CD4-positive, alpha-beta T cell treated with Interleukin-17A for 4 hours (primary cell): ENCODE data around the gene LOXL3.
"Not testable (repeated sequence)": the region's sequence is repeated elsewhere in the genome, so short reads cannot be mapped to it uniquely, and the experiment has no call there.

Experiments
- DNase-seq: peaks from one replicate; pipeline ENCODE4 v3.0.0-alpha.2; 2020; ENCODE audit warnings: mixed read lengths

LOXL3 gene

DNA sequence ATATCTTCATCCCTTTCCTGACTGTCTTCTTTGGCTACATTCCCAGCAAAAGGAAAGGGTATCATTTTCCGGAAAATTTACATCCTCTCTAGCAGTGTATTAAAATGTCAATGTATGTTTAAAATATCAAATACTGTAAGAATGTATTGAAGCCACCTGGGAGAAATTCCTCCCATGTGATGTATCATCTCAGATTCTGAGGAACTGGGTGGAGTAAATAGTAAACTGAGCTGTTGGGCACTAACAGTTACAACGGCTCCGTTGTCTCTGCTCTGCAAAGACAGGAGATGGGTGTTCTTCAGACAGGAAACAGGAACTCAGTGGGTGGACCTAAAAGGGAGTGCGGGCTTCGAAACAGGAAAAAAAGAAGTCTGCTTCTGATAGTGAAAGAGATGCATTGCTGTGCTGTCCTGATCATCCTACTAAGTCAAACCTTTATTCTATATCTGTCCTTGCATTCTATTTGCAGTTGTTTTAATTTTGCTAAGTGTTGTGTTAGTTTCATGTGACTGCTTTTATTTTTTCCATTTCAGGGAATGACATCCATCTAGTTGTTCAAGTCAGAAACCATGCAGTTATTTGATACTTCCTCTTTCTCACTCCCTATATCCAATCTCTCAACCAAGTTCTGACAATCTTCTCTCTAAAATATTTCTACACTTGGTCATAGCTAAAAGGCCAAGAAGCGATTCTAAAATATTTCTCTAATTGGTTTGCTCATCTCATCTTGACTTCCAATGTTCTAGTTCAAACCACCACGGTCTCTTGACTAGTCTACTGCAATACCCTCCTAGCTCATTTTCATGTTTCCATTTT lies 20.2 kb upstream of the LOXL3 start:
- peak; percentile 49 for DNase-seq

DNA sequence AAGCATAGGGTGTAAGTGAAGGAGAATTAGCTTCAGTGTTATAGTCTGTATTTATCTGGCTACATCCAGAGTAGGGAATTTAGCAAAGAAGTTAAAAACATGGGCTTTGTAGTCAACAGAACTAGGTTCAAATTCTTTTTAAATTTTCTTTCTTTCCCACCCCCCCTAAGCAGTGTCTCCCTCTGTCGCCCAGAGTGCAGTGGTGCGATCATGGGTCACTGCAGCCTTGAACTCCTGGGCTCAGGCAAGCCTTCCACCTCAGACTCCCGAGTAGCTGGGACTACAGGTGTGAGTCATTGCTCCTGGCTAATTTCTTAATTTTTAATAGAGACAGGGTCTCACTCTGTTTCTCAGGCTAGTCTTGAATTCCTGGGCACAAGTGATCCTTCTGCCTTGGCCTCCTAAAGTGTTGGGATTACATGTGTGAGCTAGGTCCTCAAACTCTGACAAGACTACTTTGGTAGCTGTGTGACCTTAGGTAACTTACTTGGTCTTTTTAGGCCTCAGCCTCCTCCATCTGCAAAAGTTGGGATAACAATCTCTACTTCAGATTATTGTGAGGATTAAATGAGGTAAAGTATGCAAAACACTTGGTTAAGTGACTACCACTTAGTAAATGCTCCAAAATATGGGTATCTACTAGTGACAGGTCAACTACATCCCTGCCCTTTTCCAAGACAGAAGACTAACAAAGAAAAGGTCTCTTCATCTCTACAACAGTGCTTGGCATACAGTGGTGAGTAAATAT lies 18.6 kb upstream of the LOXL3 start:
- no peak for DNase-seq

DNA sequence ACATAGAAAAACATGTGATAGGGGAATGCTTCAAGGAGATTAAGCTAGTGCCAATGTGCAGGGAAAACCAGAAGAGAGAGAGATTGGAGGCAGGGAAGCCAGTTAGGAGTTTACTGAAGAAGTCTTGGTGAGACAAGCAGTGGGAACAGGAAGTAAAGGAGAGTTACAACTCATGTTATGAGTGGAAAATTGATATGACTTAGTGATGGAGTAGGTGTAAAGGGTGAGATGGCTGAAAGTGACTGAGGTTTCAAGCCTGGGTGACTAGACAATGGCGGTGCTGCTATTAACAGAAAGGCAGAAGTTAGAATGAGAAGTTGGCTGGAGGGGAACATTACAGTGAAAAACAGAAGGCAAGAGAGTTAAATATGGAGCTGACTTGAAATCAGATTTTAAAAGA lies 17.3 kb upstream of the LOXL3 start:
- DNase-seq, result no peak

DNA sequence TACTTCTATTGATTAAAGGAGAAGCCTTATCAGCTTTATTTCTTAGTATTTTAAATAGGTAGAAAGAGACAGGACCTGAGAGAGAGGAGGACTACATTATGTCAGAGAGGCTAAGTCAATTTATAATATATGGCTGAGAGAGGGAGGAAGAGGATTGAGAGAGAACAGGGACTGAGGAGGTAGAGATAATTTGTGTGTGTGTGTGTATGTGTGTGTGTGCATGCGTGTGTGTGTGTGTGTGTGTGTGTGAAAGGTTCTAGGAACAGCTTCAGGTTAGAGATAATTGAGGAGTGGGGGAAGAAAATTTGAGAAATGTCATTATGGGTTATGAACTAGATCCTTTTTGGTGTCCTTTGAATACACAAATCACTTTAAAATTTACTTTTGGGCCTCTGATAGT lies 15.9 kb upstream of the LOXL3 start:
- DNase-seq, result no peak

DNA sequence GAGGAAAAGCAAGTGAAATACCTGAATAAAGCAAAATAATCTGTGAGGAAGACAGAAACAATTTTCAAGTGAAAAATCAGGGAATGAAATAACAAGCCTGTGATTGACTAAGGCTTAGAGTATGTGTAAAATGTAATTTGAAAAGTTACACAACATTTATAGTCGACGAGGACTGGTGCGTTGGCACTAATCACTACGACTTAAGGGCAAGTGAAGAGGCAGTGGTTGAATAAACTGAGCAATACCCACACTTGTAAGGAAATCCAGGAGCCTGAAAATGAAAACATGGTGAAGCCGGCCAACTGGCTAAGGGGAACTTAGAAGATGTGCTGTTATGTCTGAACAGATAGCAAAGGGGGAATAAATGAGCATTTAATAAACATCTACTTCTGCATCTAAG lies 14.1 kb upstream of the LOXL3 start:
- DNase-seq, result no peak

DNA sequence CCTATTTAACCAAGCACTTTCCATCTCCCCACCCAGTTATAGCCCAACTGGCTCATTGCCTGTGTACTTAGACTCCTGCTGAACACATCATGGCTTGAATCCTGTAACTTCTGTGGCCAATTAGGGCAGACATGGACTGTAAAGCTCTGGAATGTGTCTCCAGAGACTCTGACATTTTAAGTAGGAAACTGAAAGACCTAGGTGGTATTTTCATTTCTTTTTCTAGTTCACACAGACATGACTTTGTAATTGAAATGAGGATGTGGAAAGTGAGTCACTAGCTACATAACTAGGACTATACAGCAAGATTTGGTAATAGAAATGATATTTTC lies 13.0 kb upstream of the LOXL3 start:
- DNase-seq, result no peak

DNA sequence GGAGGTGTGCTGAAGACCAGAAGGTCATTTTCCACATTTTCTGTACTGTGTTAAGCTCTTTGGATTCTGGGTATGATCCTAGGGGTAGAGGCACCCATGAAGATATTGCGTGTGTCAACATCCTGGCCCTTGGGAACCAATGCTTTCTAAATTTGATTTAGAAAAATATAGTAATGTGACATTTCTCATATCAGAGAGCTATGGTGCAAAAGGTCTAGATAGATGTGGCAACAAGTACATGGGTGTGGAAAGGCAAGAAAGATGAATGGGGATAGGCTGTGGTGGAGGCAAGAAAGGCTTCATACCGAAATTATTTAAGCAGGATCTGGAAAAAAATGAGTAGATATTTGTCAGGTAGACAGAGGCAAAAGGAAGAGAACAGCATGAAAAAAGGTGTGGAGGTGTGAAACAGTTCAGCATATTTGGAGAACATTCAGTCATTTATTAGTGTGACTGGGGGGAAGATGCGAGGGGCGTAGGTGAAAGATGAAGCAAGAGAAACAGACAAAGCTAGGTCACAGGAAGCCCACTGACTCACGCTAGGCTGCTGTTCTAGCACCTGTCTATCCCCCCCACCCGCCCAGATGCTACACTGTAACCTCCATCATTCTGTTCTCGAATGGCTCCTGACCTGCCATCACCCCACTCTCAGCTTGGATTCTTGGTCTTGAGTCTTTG lies 12.5 kb upstream of the LOXL3 start:
- no peak for DNase-seq

DNA sequence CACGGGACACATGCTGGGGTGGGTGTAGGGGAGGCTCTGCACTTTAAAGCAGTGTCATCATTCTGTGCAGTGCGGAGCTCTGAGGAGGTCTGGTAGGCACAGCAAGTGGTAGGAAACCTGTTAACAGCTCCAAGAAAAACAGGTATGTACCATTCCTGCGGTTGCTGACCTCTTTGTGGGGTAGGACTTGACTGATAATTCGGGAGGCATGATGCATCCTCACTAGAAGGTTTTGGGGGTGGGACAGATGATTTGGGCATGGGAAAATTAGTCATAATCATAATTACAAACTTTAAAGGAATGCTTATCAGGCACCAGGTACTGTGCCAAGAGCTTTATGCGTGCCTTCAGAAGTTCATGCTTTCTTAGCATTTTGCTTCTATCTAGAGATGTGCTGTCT lies 10.5 kb upstream of the LOXL3 start:
- DNase-seq, result no peak

DNA sequence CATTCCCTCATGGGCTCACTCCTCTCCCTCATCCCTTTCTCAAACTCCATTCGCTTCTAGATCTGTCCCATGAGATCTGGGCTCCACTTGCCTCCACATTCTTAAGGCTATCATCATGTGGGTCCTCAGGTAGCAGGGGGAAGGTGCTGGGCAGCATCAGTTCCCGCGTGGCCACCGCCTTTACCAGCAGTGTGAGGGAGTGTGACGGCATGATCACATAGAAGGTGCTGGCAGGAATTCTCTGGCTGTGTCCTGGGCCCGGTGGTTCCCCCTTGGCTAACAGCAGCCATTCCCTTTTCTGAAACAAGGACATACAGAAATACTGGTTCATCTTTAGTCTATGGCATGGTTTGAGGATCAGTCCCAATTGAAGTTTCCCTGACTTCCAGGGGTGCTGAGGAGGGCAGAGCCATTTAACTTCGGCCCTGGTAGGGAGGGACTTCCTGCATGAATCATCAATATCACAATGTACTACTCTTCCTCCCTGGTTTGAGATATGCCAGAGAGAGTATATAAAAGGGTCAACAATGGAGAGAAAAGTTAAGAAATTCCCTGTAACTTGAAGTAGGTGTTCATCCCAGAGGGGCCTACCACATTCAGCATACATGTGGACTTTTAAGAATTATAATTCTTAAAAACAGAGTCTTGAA lies 8.5 kb upstream of the LOXL3 start:
- DNase-seq, result no peak

DNA sequence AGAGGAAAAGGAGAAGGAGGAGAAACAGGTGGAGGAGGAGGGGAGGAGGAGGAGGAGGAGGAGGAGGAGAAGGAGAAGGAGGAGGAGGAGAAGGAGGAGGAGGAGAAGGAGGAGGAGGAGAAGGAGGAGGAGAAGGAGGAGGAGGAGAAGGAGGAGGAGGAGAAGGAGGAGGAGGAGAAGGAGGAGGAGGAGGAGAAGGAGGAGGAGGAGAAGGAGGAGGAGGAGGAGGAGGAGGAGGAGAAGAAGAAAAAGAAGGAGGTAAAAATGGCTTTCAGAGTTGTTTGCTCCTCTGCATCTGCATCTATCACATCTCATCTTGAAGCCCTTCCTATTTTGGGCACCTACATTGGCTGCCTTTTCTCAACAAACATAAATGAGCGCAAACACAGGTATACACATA lies 7.3 kb upstream of the LOXL3 start:
- not testable (repeated sequence) for DNase-seq

DNA sequence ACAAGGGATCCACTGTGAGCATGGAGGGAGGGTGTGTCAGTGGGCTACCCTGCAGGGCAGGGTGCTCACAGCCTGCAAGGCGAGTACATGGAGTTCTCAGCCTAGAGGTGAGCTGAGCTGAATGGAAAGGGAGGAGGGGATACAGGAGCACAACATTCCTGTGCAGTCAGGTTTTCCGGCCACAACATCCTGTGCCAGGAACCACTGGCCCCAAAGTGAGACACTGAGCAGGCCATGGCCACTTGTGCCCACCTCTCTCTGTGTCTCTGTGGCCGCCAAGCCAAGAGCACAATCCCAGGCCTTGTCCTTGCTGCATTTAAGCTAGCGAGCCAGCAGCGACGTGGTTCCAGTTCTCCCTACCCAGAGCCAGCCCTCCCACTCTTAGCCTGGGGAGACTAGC lies 6.8 kb upstream of the LOXL3 start:
- DNase-seq, result no peak

DNA sequence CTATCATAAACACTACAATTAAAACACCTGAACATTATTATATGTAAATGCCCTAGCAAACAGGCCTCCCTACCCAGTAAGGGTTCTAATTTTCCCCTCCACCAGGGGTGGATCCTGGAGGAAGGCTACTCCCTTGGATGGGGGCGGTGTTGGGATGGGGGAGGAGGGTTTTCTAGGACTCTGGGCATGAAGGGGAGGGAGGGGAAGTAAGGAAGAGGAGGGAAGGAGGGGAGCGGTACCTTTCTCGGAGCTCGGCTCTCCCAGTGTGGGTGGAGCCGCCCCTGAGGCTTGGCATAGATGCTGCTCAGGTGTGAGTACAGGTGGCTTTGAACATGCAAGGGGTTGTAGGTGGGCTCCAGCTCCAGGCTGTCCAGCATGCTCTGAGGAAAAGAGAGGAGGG lies 6.2 kb upstream of the LOXL3 start:
- DNase-seq, result no peak

DNA sequence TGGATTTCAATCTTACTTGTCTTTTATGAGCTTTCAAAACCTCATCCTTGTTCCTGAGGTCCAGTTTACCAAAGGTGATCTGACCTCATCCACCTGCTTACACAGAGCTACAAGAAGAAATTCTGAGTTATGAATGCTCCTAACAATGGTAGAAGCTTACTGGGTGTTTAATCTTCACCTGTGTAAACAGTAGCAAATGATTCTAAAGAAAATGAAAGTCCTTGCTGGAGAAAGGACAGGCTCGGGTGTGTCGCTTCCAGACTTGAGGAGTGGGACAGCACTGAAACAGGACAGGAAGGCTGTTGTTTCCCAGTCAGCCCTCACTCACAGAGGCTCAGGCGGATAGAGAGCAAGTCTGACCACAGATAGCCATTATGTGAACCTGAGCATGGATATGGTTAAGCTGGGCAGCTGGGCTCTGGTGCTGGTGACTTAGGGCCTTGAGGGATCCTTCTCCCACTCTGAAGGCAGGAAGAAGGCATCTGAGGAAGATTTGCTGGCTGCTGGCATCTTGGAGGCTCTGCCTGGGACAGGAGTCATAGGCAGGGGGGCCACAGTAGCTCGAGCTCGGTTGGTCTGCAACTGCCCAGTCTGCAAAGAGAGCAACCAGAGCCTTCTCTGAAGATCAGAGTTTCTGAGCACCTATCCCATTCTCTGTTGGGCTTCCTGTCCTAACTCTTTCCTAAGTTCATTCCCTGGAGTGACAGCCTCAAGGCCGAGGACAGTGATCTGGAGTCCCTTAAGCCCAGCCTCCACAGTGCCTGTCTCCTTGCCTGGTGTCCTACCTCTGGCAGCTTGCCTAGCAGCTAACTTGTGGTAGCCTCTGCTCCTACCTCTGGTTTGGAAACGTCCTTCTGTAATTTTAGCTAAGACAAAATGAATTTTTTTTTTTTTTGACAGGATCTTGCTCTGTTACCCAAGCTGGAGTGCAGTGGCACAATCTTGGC lies 4.8 kb upstream of the LOXL3 start:
- no peak for DNase-seq

DNA sequence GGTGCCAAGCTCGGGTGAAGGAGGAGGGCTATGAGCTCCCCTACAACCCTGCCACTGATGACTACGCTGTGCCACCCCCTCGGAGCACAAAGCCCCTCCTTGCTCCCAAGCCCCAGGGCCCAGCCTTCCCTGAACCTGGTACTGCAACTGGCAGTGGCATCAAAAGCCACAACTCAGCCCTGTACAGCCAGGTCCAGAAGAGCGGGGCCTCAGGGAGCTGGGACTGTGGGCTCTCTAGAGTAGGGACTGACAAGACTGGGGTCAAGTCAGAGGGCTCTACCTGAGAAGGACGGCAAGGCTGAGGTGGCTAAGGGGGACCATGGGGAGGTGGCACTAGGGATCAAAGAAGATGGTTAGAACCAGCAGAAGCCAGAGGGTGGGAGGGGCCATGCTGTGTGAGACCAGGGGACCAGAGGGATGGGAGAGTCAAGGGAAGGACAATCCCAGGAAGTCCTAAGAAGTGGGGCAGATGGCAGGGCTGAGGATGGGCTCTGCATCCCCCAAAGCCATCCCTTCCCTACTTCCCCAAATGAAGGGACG lies 3.2 kb upstream of the LOXL3 start:
- no peak for DNase-seq

DNA sequence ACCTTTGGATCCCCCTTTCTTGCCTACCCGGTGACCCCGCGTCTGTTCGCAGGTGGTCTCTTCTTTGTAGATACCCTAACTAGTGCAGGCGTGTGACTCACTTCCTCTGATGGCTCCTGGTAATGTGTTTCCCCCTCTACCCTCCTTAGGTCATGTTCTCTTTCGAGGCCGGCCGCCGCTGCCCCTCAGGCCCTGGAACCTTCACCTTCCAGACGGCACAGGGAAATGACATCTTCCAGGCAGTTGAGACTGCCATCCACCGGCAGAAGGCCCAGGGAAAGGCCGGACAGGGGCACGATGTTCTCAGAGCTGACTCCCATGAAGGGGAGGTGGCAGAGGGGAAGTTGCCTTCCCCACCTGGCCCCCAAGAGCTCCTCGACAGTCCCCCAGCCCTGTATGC lies 2.4 kb upstream of the LOXL3 start:
- no peak for DNase-seq

DNA sequence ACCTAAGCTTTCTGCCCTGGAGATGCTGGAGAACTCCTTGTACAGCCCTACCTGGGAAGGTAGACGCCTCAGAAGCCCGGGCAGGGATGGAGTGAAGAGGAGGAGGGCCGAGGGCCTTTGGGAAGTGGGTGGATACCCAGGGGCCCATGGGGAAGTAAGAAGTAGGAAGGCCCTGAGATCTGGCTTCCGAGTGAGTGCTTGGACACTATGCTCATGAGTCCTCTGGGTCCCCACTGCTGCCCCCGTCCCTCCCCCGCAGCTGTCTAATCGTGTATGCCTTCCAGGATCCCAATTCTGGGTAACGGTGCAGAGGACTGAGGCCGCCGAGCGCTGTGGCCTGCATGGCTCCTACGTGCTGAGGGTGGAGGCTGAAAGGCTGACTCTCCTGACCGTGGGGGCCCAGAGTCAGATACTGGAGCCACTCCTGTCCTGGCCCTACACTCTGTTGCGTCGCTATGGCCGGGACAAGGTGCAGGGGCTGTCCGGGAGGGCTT lies 1.9 kb upstream of the LOXL3 start:
- DNase-seq, result no peak

DNA sequence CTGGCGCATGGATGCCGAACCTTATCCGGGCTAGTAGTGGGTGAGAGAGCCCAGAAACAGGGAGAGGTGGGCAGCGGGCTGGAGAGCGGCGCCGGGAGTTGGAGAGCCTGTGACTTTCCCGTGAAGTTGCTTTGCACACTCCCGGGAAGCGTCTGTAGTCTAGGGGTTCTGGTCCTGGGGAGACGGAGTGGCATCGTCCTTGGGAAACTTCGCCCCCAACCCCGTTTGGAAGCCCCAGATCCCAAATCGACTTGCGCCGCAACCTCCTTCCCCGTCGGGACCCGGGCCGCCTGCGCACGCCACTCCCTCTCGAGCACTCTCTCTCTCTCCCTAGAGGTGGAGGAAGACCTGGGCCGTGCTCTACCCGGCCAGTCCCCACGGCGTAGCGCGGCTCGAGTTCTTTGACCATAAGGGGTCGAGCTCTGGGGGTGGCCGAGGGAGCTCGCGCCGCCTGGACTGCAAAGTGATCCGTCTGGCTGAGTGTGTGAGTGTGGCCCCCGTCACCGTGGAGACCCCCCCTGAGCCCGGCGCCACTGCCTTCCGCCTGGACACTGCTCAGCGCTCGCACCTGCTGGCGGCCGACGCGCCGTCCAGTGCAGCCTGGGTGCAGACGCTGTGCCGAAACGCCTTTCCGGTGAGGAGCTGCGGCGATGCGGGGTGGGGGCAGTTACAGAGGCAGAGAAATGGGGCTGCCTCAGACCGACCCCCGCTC lies 1.2 kb upstream of the LOXL3 start:
- peak; percentile 62 for DNase-seq

DNA sequence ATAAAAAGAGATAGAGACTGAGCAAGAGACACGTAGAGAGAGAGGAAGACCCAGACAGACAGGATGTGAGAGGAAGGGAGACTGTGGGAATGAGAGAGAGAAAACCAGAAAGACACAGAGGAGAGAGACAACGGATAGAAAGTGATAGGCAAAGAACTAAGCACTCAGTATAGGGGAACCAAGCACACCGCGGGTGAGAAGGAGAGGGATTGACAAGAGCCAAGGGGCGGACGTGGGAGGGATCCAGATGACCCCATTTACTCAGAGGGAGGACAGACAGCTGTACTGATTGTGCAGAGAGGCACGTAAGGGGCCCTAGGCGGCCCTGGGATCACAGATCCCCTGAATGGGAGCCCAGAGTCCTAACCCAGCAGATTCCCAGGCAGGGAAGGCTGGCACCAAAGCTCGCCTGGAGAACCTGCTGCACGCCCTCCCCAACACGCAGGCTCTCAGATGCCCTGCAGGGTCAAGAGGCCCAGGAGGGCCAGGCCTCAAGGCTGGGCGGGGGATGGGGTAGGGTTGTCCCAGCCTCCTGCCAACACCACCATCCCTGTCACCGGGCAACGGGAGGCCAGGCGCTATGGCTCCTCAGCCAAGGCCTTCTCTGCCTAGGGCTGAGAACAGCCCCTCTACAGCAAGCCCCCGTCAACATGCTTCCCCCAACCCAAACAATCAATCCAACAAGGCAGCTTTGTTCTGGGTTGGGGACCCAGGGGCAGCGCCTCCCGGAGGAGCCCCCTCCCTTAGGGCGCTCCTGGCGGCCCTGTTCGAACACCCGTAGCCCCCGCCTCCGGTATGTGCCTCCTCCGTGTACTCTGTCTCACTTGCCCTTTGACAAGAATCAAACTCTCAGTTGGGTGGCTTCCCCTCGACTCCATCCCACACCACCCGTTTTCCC lies 579 bp downstream of the LOXL3 start:
- DNase-seq, result no peak

DNA sequence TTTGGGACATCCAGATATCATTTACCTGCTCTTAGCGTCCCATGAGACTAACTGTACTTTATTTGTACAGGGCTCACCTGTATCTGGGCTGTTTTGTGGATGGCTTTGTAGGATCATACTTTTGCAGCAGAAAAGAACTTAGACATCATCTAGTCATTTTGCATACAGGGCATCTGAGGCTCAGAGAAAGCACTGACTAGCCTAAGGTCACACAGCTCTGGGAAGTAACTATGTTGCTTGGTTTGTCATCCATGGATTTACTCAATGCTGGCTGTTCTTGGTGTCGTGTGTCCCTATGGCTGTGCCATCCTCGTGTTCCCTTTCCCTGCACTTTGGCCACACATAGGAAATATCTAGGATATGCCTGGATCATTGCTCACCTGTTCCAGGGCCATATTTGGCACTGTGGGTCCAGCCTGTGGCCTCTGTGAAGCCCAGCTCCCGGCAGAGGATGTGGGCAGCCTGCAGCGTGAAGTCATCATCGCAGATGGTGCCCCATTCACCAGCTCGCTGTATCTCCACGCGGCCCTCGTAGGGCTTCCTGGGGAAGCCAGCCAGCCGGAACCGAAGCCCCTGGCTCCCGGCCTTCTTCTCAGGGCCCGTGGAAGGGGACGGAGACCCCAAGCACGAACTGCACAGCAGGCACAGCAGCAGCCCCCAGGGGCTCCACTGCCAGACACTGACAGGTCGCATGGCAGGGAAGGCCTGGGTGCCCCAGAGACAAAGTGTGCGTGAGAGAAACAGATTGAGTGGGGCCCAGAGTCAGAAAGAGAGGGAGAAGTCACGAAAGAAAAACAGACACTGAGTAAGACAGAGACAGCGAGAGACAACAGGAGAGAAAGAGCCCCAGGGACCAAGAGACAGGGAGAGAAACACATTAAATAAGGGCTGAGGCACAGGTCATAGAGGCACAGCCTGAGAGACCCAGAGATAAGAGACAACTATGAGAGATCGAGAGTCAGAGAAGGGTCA lies 1.5 kb downstream of the LOXL3 start:
- DNase-seq, result no peak
